Duodenal mucosa (tissue), 2 donors: ENCODE measurements around the gene NOL9.

Source experiments
- H3K27ac ChIP-seq: one replicate; pipeline ENCODE4 v1.7.0; 2013; ENCODE audit warnings: low read depth, low read length
- H3K27me3 ChIP-seq, 2 donors: one replicate each; pipeline ENCODE4 v1.7.0; 2013; ENCODE audit warnings: low read length in 2 of 2, control low read depth in 1 of 2; ENCODE audit not compliant: insufficient read depth in 2 of 2, control insufficient read depth in 1 of 2
- H3K36me3 ChIP-seq, 2 donors: one replicate each; pipeline ENCODE4 v1.7.0; 2013; ENCODE audit warnings: low read length in 2 of 2, control low read depth in 1 of 2; ENCODE audit not compliant: insufficient read depth in 2 of 2, control insufficient read depth in 1 of 2
- H3K4me1 ChIP-seq, 2 donors: one replicate each; pipeline ENCODE4 v1.7.0; 2013; ENCODE audit warnings: low read length in 2 of 2, control low read depth in 1 of 2; ENCODE audit not compliant: insufficient read depth in 2 of 2, control insufficient read depth in 1 of 2
- H3K4me3 ChIP-seq, 2 donors: one replicate each; pipeline ENCODE4 v1.7.0; 2013; ENCODE audit warnings: low read length in 2 of 2, low read depth in 1 of 2
- H3K9ac ChIP-seq, 2 donors: one replicate each; pipeline ENCODE4 v1.7.0; 2013; ENCODE audit warnings: low read length in 2 of 2, low read depth in 1 of 2
- H3K9me3 ChIP-seq, 2 donors: one replicate each; pipeline ENCODE4 v1.7.0; 2013; ENCODE audit warnings: low read length in 2 of 2, control low read depth in 1 of 2; ENCODE audit not compliant: control insufficient read depth in 1 of 2

NOL9 gene

DNA sequence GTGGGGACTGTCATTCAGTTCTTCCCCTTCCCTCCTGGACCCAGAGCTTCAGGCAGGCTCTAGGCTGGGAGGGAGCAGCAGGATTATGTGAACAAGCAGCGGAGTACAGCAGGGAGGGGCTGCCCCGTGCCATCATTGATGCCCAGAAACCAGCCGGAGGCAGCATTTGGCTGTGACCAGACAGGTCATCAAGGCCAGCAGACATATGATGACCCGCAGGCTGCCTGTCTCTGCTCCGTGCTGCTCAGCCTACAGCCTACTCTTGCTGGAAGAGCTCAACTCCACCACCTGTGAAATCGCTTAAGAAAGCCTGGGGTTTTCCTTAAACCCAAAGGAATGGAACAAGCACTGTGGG lies 43.4 kb upstream of the NOL9 start:
- no peak overlapping the region for H3K4me3 ChIP-seq
- H3K9me3 ChIP-seq, result no peaks in the 10 kb centered on the region
- H3K27ac ChIP-seq, result no peak overlapping the region
- H3K9ac ChIP-seq, result no peak overlapping the region
- H3K4me1 ChIP-seq, result peaks cover 9 to 24% of the 10 kb centered on the region in 2 donors
- H3K27me3 ChIP-seq, result no peaks in the 10 kb centered on the region
- H3K36me3 ChIP-seq, result peaks cover 35 to 62% of the 10 kb centered on the region in 2 donors

DNA sequence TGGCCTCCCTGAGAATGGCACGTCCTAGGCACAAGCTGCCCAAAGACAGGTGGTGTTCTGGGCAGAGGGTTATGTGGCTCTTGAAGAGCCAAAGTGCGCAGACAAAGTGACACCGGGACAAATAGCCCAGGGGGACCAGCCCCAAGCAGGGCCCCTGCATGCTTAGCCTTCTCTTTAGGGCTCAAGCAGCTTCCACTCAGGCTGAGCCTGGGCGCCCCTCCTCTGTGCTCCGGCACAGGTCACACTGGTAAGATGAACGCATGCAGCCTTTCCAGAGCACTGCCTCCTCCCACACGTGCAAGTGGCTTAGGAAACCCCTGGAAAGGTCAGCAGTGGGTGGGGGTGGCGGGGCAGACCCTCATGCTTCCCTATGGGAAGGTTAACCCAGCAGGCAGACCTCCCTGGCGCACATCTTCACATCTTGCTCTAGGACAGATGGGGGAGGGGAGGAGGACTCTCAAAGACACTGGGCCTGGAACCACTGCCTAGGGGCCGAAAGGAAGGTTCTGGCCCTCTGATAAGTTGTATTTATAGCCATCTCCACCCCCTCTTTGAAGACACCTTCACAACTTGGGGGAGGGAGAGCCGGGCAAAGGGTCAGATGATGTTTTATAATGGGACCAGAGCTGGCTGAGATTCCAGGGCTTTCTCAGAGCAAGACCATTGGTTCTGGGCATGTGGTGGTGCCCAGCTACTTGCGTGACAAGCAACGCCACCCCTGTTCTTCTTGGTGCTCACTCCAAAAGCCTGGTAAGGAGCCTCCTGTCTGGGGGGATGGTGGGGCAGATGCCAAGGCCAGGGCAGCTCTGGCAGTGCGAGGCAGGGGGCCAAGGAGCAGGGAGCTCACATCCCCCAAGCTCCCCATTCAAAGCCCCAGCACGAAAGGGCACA lies 42.8 kb upstream of the NOL9 start:
- no peak overlapping the region for H3K27ac ChIP-seq
- H3K36me3 ChIP-seq, result peaks cover 36 to 68% of the 10 kb centered on the region in 2 donors
- H3K4me3 ChIP-seq, result no peak overlapping the region
- H3K4me1 ChIP-seq, result peaks cover 9 to 24% of the 10 kb centered on the region in 2 donors
- no peaks in the 10 kb centered on the region for H3K9me3 ChIP-seq
- H3K27me3 ChIP-seq, result no peaks in the 10 kb centered on the region
- no peak overlapping the region for H3K9ac ChIP-seq

DNA sequence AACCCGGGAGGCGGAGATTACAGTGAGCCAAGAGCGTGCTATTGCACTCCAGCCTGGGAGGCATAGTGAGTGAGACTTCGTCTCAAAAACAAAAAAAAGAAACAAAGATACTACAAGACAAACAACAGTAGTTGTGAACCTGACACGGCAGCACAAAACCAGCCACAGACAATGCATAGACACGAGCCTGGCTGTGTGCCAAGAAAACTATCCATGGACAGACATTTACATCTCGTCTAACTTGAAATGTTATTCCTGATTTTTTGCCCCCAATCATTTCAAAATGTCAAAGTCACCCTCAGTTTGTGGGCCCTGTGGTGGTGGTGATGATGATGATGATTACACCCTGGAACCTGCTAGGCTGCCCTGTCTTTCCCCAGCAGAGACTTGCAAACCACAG lies 42.0 kb upstream of the NOL9 start:
- Histone ChIP-seq H3K4me3 (no peak overlapping the region), H3K36me3 (peaks cover 36 to 75% of the 10 kb centered on the region in 2 donors), H3K9me3 (no peaks in the 10 kb centered on the region), H3K9ac (no peak overlapping the region), H3K4me1 (peaks cover 9 to 21% of the 10 kb centered on the region in 2 donors), H3K27me3 (no peaks in the 10 kb centered on the region), H3K27ac (no peak overlapping the region)

- Histone ChIP-seq H3K27ac (no peak overlapping the region), H3K9me3 (no peaks in the 10 kb centered on the region), H3K4me1 (peaks cover 9 to 18% of the 10 kb centered on the region in 2 donors), H3K9ac (no peak overlapping the region), H3K36me3 (peaks cover 40 to 81% of the 10 kb centered on the region in 2 donors), H3K4me3 (no peak overlapping the region), H3K27me3 (no peaks in the 10 kb centered on the region)
Measured at GRCh38 chr1:6594977-6595740, 40.8 kb upstream of the NOL9 start.

GRCh38 chr1:6593810-6594209 lies 39.5 kb upstream of the NOL9 start:
- Histone ChIP-seq H3K27me3 (no peaks in the 10 kb centered on the region), H3K4me1 (peaks cover 3 to 4% of the 10 kb centered on the region in 2 donors), H3K36me3 (peaks cover 51 to 87% of the 10 kb centered on the region in 2 donors), H3K9me3 (no peaks in the 10 kb centered on the region), H3K27ac (no peak overlapping the region), H3K4me3 (no peak overlapping the region), H3K9ac (no peak overlapping the region)

DNA sequence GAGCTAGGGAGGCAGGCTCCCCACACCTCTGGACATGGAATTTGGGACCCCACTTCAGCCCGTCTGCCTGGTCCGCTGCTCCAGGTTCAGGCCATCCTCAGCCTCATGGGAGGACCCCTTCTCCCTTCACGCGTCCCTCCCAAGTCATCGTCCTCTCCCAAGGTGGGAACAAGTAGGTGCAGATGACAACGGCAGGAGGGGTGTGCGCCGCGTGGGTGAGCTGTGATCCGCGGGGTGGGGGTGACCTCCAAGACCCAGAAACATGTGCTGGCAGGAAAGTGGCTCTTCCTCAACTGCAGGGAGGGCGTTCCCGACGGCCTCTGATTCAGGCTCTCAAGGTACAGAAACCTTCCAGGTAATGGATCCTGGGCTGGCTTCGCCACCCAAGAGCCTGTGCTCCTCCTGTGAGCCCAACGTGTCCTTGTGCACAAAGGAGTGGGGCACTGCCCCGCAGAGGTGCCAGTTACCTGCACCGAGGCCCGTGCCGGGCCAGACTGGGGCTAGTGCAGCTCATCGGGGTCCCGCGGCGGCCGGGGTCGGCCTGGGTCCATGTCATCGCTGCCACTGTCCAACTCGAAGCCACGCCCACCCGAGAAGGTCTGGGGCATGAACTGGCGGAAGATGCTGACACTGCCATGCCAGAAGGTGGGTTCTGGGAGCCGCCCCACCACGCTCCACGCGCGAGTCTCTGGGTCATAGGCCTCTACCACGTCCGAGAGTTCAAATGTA lies 38.7 kb upstream of the NOL9 start:
- Histone ChIP-seq H3K27ac (no peak overlapping the region), H3K9ac (no peak overlapping the region), H3K4me3 (no peak overlapping the region), H3K27me3 (no peaks in the 10 kb centered on the region), H3K4me1 (peaks cover 3 to 8% of the 10 kb centered on the region in 2 donors), H3K36me3 (peaks cover 58 to 90% of the 10 kb centered on the region in 2 donors), H3K9me3 (no peaks in the 10 kb centered on the region)

GRCh38 chr1:6592441-6592840 lies 38.1 kb upstream of the NOL9 start:
- peaks cover 9 to 11% of the 10 kb centered on the region in 2 donors for H3K4me1 ChIP-seq
- H3K27ac ChIP-seq, result no peak overlapping the region
- H3K4me3 ChIP-seq, result no peak overlapping the region
- H3K9ac ChIP-seq, result no peak overlapping the region
- no peaks in the 10 kb centered on the region for H3K9me3 ChIP-seq
- no peaks in the 10 kb centered on the region for H3K27me3 ChIP-seq
- peaks cover 54 to 90% of the 10 kb centered on the region in 2 donors for H3K36me3 ChIP-seq

DNA sequence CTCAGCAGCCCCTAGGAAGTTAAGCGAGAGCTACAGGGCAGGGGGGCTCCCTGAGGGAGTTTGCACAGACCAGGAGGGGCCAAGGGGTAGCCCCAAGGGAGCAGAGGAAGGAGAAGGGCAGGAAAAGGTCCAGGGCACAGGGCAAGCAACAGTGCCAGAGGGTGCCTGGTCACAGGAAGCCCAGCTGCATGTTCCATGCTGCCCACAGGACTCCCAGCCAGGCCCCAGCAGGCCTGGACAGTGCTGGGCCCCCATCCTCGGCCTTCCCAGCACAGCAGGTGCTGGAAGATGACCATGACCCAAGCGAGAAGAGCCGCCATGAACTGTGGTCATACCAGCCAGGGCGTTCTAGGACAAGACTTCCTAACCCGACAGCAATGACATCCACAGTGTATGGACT lies 37.3 kb upstream of the NOL9 start:
- Histone ChIP-seq H3K27ac (no peak overlapping the region), H3K36me3 (peaks cover 47 to 88% of the 10 kb centered on the region in 2 donors), H3K9ac (no peak overlapping the region), H3K4me1 (peaks cover 10 to 12% of the 10 kb centered on the region in 2 donors), H3K9me3 (no peaks in the 10 kb centered on the region), H3K4me3 (no peak overlapping the region), H3K27me3 (no peaks in the 10 kb centered on the region)

GRCh38 chr1:6591222-6591621 lies 36.9 kb upstream of the NOL9 start:
- H3K9me3 ChIP-seq, result no peaks in the 10 kb centered on the region
- peaks cover 10 to 12% of the 10 kb centered on the region in 2 donors for H3K4me1 ChIP-seq
- no peak overlapping the region for H3K4me3 ChIP-seq
- H3K27ac ChIP-seq, result no peak overlapping the region
- H3K36me3 ChIP-seq, result peaks cover 43 to 86% of the 10 kb centered on the region in 2 donors
- H3K9ac ChIP-seq, result no peak overlapping the region
- H3K27me3 ChIP-seq, result no peaks in the 10 kb centered on the region
